HL-60 (cell line): ENCODE data around the gene CACNA1C.

ENCODE experiments used
- DNase-seq, 2 experiments: peaks; one replicate each; pipeline ENCODE4 v3.0.0-alpha.2; 2010 to 2020; ENCODE audit warnings: low read depth in 1 of 2, low spot score in 1 of 2
- H3K27ac ChIP-seq: fragments of 250-450 bp; sonication (Bioruptor Pico); replicated peaks from 2 replicates; pipeline ENCODE4 v1.5.1; 2020; ENCODE audit warnings: mild to moderate bottlenecking, moderate library complexity
- H3K27me3 ChIP-seq: fragments of 250-450 bp; sonication (Bioruptor Pico); 2 replicates; pipeline ENCODE4 v1.5.1; 2021; ENCODE audit warnings: mild to moderate bottlenecking, moderate library complexity; ENCODE audit not compliant: insufficient read depth, poor library complexity, severe bottlenecking
- H3K4me3 ChIP-seq: replicated peaks from 2 replicates; pipeline ENCODE4 v1.5.1; 2011; ENCODE audit warnings: mild to moderate bottlenecking, control low read depth, low read length; ENCODE audit not compliant: insufficient read depth
- GABPA ChIP-seq: IDR thresholded peaks from 2 replicates; pipeline ENCODE4 v1.6.1; 2012; ENCODE audit warnings: low read depth
- POLR2AphosphoS5 ChIP-seq: IDR thresholded peaks from 2 replicates; pipeline ENCODE4 v1.6.1; 2012; ENCODE audit warnings: low read depth
- SPI1 ChIP-seq: IDR thresholded peaks from 2 replicates; pipeline ENCODE4 v1.6.1; 2012; ENCODE audit warnings: low read depth, mild to moderate bottlenecking, borderline replicate concordance
- TF ChIP-seq, protein P1 (sequence below): IDR thresholded peaks from 2 replicates; pipeline ENCODE4 v1.6.1; 2012; ENCODE audit warnings: low read depth; ENCODE audit not compliant: insufficient replicate concordance
- TF ChIP-seq, protein P2 (sequence below): IDR thresholded peaks from one replicate; pipeline ENCODE4 v1.5.1; 2011; ENCODE audit warnings: low read length, control low read depth, inconsistent platforms; ENCODE audit not compliant: insufficient read depth

Gene CACNA1C

DNA sequence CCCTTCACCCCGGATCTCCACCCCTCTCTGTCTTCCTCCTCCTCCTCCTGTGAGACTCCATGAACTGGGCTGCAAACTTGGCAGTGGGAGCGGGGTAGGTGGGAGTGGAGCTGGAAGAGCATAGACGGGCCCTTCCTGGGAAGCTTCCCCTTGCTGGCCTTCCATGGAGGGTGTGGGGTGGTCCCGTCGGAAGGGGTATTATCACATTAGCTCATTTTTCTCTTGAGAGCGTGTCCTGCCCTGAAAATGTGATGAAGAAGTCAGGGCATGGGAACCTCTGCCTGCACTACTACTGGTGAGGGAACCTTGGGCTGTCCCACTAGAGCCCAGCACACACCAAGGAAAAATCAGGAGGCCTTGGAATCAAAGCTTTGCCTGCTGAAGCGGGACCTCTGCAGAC is 66.5 kb downstream of the CACNA1C start:
- no peak for DNase-seq
- Histone ChIP-seq H3K4me3 (no peak overlapping the region), H3K27me3 (no peaks in the 10 kb centered on the region), H3K27ac (no peak overlapping the region)
- TF ChIP-seq, protein P1, sequence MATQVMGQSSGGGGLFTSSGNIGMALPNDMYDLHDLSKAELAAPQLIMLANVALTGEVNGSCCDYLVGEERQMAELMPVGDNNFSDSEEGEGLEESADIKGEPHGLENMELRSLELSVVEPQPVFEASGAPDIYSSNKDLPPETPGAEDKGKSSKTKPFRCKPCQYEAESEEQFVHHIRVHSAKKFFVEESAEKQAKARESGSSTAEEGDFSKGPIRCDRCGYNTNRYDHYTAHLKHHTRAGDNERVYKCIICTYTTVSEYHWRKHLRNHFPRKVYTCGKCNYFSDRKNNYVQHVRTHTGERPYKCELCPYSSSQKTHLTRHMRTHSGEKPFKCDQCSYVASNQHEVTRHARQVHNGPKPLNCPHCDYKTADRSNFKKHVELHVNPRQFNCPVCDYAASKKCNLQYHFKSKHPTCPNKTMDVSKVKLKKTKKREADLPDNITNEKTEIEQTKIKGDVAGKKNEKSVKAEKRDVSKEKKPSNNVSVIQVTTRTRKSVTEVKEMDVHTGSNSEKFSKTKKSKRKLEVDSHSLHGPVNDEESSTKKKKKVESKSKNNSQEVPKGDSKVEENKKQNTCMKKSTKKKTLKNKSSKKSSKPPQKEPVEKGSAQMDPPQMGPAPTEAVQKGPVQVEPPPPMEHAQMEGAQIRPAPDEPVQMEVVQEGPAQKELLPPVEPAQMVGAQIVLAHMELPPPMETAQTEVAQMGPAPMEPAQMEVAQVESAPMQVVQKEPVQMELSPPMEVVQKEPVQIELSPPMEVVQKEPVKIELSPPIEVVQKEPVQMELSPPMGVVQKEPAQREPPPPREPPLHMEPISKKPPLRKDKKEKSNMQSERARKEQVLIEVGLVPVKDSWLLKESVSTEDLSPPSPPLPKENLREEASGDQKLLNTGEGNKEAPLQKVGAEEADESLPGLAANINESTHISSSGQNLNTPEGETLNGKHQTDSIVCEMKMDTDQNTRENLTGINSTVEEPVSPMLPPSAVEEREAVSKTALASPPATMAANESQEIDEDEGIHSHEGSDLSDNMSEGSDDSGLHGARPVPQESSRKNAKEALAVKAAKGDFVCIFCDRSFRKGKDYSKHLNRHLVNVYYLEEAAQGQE = no peak
- no peak for TF ChIP-seq SPI1
- TF ChIP-seq, protein P2, sequence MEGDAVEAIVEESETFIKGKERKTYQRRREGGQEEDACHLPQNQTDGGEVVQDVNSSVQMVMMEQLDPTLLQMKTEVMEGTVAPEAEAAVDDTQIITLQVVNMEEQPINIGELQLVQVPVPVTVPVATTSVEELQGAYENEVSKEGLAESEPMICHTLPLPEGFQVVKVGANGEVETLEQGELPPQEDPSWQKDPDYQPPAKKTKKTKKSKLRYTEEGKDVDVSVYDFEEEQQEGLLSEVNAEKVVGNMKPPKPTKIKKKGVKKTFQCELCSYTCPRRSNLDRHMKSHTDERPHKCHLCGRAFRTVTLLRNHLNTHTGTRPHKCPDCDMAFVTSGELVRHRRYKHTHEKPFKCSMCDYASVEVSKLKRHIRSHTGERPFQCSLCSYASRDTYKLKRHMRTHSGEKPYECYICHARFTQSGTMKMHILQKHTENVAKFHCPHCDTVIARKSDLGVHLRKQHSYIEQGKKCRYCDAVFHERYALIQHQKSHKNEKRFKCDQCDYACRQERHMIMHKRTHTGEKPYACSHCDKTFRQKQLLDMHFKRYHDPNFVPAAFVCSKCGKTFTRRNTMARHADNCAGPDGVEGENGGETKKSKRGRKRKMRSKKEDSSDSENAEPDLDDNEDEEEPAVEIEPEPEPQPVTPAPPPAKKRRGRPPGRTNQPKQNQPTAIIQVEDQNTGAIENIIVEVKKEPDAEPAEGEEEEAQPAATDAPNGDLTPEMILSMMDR = no peak
- no peak for TF ChIP-seq POLR2AphosphoS5
- TF ChIP-seq GABPA = no peak

DNA sequence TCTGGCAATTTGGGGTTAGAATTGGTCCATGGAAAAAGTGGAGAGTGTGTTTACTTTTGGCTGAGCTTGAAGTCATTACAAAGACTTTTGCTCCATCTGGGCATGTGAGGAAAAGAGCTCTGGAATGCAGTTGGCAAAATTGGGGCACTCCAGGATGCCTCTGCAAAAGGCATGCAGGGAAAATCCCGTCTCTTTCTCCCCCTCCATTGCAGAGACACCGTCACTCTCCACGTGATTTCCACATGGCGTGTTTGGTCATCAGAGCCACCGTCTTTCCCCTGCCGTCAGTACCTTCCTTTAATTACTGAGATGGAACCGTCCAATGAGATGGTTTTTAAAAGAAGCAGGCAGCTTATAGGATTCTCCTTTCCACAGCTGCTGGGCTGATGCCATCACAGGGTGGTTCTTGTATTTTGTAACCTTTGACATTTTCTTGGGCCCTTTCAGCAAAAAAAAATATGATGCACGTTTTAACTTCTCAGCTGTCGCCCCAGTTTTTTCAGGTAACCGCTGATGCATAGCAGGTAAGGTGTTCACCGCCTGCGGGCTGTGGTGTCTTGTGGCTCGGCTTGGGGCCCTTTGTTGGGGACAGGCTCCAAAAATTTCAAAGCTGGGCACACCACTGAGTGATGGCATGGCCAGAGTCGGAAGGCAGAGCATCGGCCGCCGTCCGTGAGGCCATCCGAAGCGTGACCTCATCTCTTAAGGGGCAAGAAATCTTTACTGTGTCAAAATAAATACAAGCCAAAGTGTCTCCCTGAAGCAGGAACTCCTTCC is 68.4 kb downstream of the CACNA1C start:
- Histone ChIP-seq H3K27ac (no peak overlapping the region), H3K27me3 (no peaks in the 10 kb centered on the region), H3K4me3 (no peak overlapping the region)
- no peak for DNase-seq
- TF ChIP-seq GABPA (no peak), SPI1 (no peak), POLR2AphosphoS5 (no peak)
- TF ChIP-seq, protein P2 = no peak
- TF ChIP-seq, protein P1 = no peak

DNA sequence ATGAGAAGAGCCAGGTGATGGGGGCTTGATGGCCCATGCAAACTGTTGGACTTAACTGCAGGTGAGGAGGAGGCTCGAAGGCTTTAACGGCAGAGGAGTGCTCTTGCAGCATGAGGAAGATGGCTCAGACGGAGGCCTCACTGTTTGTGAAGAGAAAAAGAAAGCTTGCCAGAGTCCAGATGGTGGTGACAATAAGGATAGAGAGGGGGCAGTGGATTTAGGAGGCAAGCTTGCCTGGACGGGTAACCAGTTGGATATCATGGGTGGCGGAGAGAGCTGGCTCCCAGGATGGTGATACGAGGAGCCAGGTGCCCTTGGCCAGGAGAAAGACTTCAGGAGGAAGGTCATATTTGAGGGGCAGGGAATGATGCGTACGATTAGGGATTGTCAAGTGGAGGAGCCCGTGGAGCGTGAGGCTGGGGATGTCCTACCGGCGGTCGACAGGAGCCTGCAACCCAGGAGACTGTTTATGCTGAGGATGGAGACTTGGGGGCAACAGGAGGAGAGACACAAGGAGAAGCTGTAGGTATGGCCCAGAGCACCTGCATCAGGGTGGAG is 71.8 kb downstream of the CACNA1C start:
- no peak for DNase-seq
- H3K27me3 ChIP-seq = no peaks in the 10 kb centered on the region
- H3K27ac ChIP-seq = no peak overlapping the region
- H3K4me3 ChIP-seq = no peak overlapping the region
- TF ChIP-seq POLR2AphosphoS5 (no peak), GABPA (no peak), SPI1 (no peak)
- TF ChIP-seq, protein P2 = no peak
- TF ChIP-seq, protein P1 = no peak
